ENCODE measurements around the gene DHH. TPM values are rescaled to one million over a fixed set of nuclear protein-coding genes. Genes with fewer than 3 reads are reported as not detected.
A peak's percentile ranks its signal among the peaks of the same experiment; 100 is the strongest.

DHH gene
- total RNA-seq, 1 donor from 2014 or later, result 0.10 TPM

- intact Hi-C loops (cut with micrococcal nuclease), result loop anchor here (1.0 to 5.0 kb wide), 5 partner anchors 10 to 262 kb away; partner anchors contain the start of genes LMBR1L, PRKAG1, TROAP and TUBA1A
- peak within 1 kb of the TSS; percentile 95 for H3K4me3 Mint-ChIP-seq
- H3K36me3 Mint-ChIP-seq (ENCODE audit: low read depth), result peaks cover 18% of the 10 kb centered on the region
- peak within 1 kb of the TSS; percentile 95 for H3K27ac Mint-ChIP-seq
- H3K27me3 Mint-ChIP-seq (ENCODE audit: insufficient read depth), result no peaks in the 10 kb centered on the region
- peak; percentile 83 for DNase-seq (ENCODE audit: low spot score)
- H3K9me3 Mint-ChIP-seq, result no peaks in the 10 kb centered on the region
- H3K4me1 Mint-ChIP-seq (ENCODE audit: low read depth), result peaks cover 48% of the 10 kb centered on the region
Observed at GRCh38 chr12:49060237-49061156, 34.1 kb downstream of the DHH start, which contains the start of gene KMT2D. KMT2D (minus strand) TSS chr12:49060794; CDS start chr12:49055324, 5,470 bp downstream.

GRCh38 chr12:49059299-49060171 lies 35.1 kb downstream of the DHH start:
- Mint-ChIP-seq H3K36me3 (ENCODE audit: low read depth) (peaks cover 25% of the 10 kb centered on the region), H3K9me3 (no peaks in the 10 kb centered on the region), H3K27me3 (ENCODE audit: insufficient read depth) (no peaks in the 10 kb centered on the region), H3K27ac (peak overlapping the region; percentile 81), H3K4me3 (peak overlapping the region; percentile 95), H3K4me1 (ENCODE audit: low read depth) (peaks cover 57% of the 10 kb centered on the region)
- DNase-seq (ENCODE audit: low spot score), result no peak
- intact Hi-C loops (cut with micrococcal nuclease), result loop anchor here (1.0 to 5.0 kb wide), 5 partner anchors 11 to 263 kb away; partner anchors contain the start of genes LMBR1L, PRKAG1, TROAP and TUBA1A

- Mint-ChIP-seq H3K36me3 (ENCODE audit: low read depth) (peaks cover 23% of the 10 kb centered on the region), H3K4me1 (ENCODE audit: low read depth) (peaks cover 54% of the 10 kb centered on the region), H3K27ac (peak overlapping the region; percentile 81), H3K4me3 (peak overlapping the region; percentile 95), H3K27me3 (ENCODE audit: insufficient read depth) (no peaks in the 10 kb centered on the region), H3K9me3 (no peaks in the 10 kb centered on the region)
- no peak for DNase-seq (ENCODE audit: low spot score)
- intact Hi-C loops (cut with micrococcal nuclease), result no loop called here
Observed at GRCh38 chr12:49059045-49059298, 35.6 kb downstream of the DHH start.

- no peak for DNase-seq (ENCODE audit: low spot score)
- Mint-ChIP-seq H3K4me3 (peak overlapping the region; percentile 95), H3K27ac (peak overlapping the region; percentile 61), H3K27me3 (ENCODE audit: insufficient read depth) (no peaks in the 10 kb centered on the region), H3K36me3 (ENCODE audit: low read depth) (peaks cover 21% of the 10 kb centered on the region), H3K9me3 (no peaks in the 10 kb centered on the region), H3K4me1 (ENCODE audit: low read depth) (peaks cover 50% of the 10 kb centered on the region)
- intact Hi-C loops (cut with micrococcal nuclease), result no loop called here
Observed at GRCh38 chr12:49058366-49059044, 36.1 kb downstream of the DHH start.

- Mint-ChIP-seq H3K4me1 (ENCODE audit: low read depth) (peaks cover 50% of the 10 kb centered on the region), H3K36me3 (ENCODE audit: low read depth) (peaks cover 25% of the 10 kb centered on the region), H3K27me3 (ENCODE audit: insufficient read depth) (no peaks in the 10 kb centered on the region), H3K9me3 (no peaks in the 10 kb centered on the region), H3K27ac (peak overlapping the region; percentile 61), H3K4me3 (peak overlapping the region; percentile 95)
- intact Hi-C loops (cut with micrococcal nuclease), result loop anchor here (2.0 kb wide), 1 partner anchor 205 kb away; the partner anchor contains the start of gene DDX23
- no peak for DNase-seq (ENCODE audit: low spot score)
Observed at GRCh38 chr12:49057888-49058287, 36.7 kb downstream of the DHH start.

GRCh38 chr12:49055978-49056754 lies 38.4 kb downstream of the DHH start:
- peak overlapping the region; percentile 65 for H3K27ac Mint-ChIP-seq
- peak; percentile 50 for DNase-seq (ENCODE audit: low spot score)
- peak overlapping the region; percentile 95 for H3K4me3 Mint-ChIP-seq
- peaks cover 47% of the 10 kb centered on the region for H3K4me1 Mint-ChIP-seq (ENCODE audit: low read depth)
- peaks cover 41% of the 10 kb centered on the region for H3K36me3 Mint-ChIP-seq (ENCODE audit: low read depth)
- intact Hi-C loops (cut with micrococcal nuclease), result loop anchor here (1.0 to 2.0 kb wide), 3 partner anchors 13 to 203 kb away; partner anchors contain the start of genes DDX23, PRKAG1 and RHEBL1
- no peaks in the 10 kb centered on the region for H3K9me3 Mint-ChIP-seq
- no peaks in the 10 kb centered on the region for H3K27me3 Mint-ChIP-seq (ENCODE audit: insufficient read depth)

- Mint-ChIP-seq H3K27ac (no peak overlapping the region), H3K4me1 (ENCODE audit: low read depth) (peaks cover 43% of the 10 kb centered on the region), H3K9me3 (no peaks in the 10 kb centered on the region), H3K36me3 (ENCODE audit: low read depth) (peaks cover 49% of the 10 kb centered on the region), H3K27me3 (ENCODE audit: insufficient read depth) (no peaks in the 10 kb centered on the region), H3K4me3 (no peak overlapping the region)
- DNase-seq (ENCODE audit: low spot score), result no peak
- intact Hi-C loops (cut with micrococcal nuclease), result no loop called here
Observed at GRCh38 chr12:49055092-49055491, 39.5 kb downstream of the DHH start.

- Mint-ChIP-seq H3K36me3 (ENCODE audit: low read depth) (peaks cover 49% of the 10 kb centered on the region), H3K27ac (no peak overlapping the region), H3K4me3 (no peak overlapping the region), H3K9me3 (no peaks in the 10 kb centered on the region), H3K27me3 (ENCODE audit: insufficient read depth) (no peaks in the 10 kb centered on the region), H3K4me1 (ENCODE audit: low read depth) (peaks cover 43% of the 10 kb centered on the region)
- intact Hi-C loops (cut with micrococcal nuclease), result no loop called here
- no peak for DNase-seq (ENCODE audit: low spot score)
Observed at GRCh38 chr12:49054524-49054923, 40.1 kb downstream of the DHH start.

- no peak for DNase-seq (ENCODE audit: low spot score)
- peaks cover 43% of the 10 kb centered on the region for H3K4me1 Mint-ChIP-seq (ENCODE audit: low read depth)
- H3K36me3 Mint-ChIP-seq (ENCODE audit: low read depth), result peaks cover 49% of the 10 kb centered on the region
- no peaks in the 10 kb centered on the region for H3K9me3 Mint-ChIP-seq
- H3K27ac Mint-ChIP-seq, result no peak overlapping the region
- intact Hi-C loops (cut with micrococcal nuclease), result no loop called here
- H3K27me3 Mint-ChIP-seq (ENCODE audit: insufficient read depth), result no peaks in the 10 kb centered on the region
- H3K4me3 Mint-ChIP-seq, result no peak overlapping the region
Observed at GRCh38 chr12:49054096-49054495, 40.5 kb downstream of the DHH start.

- no peak overlapping the region for H3K27ac Mint-ChIP-seq
- no peaks in the 10 kb centered on the region for H3K27me3 Mint-ChIP-seq (ENCODE audit: insufficient read depth)
- peaks cover 53% of the 10 kb centered on the region for H3K36me3 Mint-ChIP-seq (ENCODE audit: low read depth)
- H3K9me3 Mint-ChIP-seq, result no peaks in the 10 kb centered on the region
- H3K4me1 Mint-ChIP-seq (ENCODE audit: low read depth), result peaks cover 31% of the 10 kb centered on the region
- DNase-seq (ENCODE audit: low spot score), result no peak
- no peak overlapping the region for H3K4me3 Mint-ChIP-seq
- intact Hi-C loops (cut with micrococcal nuclease), result no loop called here
Observed at GRCh38 chr12:49052451-49053208, 42.0 kb downstream of the DHH start.

GRCh38 chr12:49051777-49052438 lies 42.7 kb downstream of the DHH start:
- Mint-ChIP-seq H3K9me3 (no peaks in the 10 kb centered on the region), H3K36me3 (ENCODE audit: low read depth) (peaks cover 53% of the 10 kb centered on the region), H3K4me3 (no peak overlapping the region), H3K4me1 (ENCODE audit: low read depth) (peaks cover 24% of the 10 kb centered on the region), H3K27me3 (ENCODE audit: insufficient read depth) (no peaks in the 10 kb centered on the region), H3K27ac (no peak overlapping the region)
- no peak for DNase-seq (ENCODE audit: low spot score)
- intact Hi-C loops (cut with micrococcal nuclease), result no loop called here

Data from activated T-helper 1 cell treated with anti-CD3 and anti-CD28 coated beads, Interleukin-12 subunit alpha, Interleukin-12 subunit beta, Interleukin-2, Interleukin-4 antibody, amounts not matched to agents 30 ng/mL and 10 ng/mL and 1 ng/mL, durations not matched to agents 14 hours and 24 hours and 36 hours (primary cell).